Suprapubic skin (tissue), 4 donors: ENCODE measurements around the gene P2RY2.

Source experiments
- CTCF ChIP-seq, 2 donors: fragments of 200-600 bp in 1 of 2; fragments of 450-650 bp in 1 of 2; sonication (generic) in 1 of 2; IDR thresholded peaks; one replicate each; pipeline ENCODE4 v1.5.1; 2016 to 2019; ENCODE audit warnings: antibody characterized with exemption in 2 of 2, mild to moderate bottlenecking in 1 of 2, moderate library complexity in 1 of 2
- EP300 ChIP-seq: sonication (generic); formaldehyde crosslinking; IDR thresholded peaks from one replicate; pipeline ENCODE4 v1.6.1; 2017; ENCODE audit warnings: antibody characterized with exemption
- POLR2A ChIP-seq, 2 donors: fragments of 450-650 bp; IDR thresholded peaks; one replicate each; pipeline ENCODE4 v1.6.1; 2017; ENCODE audit warnings: antibody characterized with exemption in 2 of 2, mild to moderate bottlenecking in 2 of 2, moderate library complexity in 2 of 2
- POLR2AphosphoS5 ChIP-seq, 3 donors: sonication (generic); formaldehyde crosslinking; IDR thresholded peaks; one replicate each; pipeline ENCODE4 v1.6.1; 2017; ENCODE audit warnings: antibody characterized with exemption in 3 of 3

DNA sequence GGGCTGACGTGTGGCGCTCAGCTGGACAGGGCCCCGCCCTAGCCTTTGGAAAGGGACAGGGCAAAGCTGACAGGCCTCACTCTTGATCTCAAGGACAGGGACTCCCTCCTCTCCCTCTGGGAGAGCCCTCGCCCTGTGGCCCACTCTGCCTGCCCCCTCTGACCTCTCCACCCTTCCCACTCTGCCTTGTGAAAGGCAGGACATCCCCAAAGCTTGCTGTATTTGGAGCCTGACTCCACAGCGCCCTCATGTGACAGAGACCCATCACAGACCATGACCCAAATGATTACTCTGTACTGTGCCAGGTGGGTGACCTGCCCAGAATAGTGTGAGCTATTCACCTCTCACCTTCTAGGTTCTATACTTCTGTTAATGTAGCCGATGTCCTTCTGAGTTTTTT is 18.8 kb downstream of the P2RY2 start:
- TF ChIP-seq CTCF (IDR thresholded peaks at IDR 0.05) (peak; percentile 10 to 46), POLR2AphosphoS5 (IDR thresholded peaks at IDR 0.05) (no peak), POLR2A (IDR thresholded peaks at IDR 0.05) (no peak), EP300 (no peak)
